IMR-90 (cell line): ENCODE results near the gene NR1D1. TPM values are rescaled to one million over a fixed set of nuclear protein-coding genes. Genes with fewer than 3 reads are reported as not detected.

Experiments used
- ATAC-seq: fragments of 200-7000 bp; cut with Tn5 transposase; 2 replicates; pipeline ENCODE4 v1.9.1; 2020; ENCODE audit warnings: low read depth, mild to moderate bottlenecking, moderate library complexity
- BruUV-seq: library from RNA; stranded (reverse); fragments of 400-500 nt; replicated peaks from 2 replicates; lab custom pipeline; 2021; lab: Mats Ljungman, UMichigan
- CTCF ChIA-PET: fragments of 300-600 bp; formaldehyde crosslinking; extraction: SDS; loops from one replicate; lab custom pipeline; 2021; ENCODE audit warnings: antibody characterized with exemption; lab: Yijun Ruan, JAX
- POLR2A ChIA-PET: fragments of 300-600 bp; sonication (Branson Sonifier 250); formaldehyde crosslinking; loops from one replicate; lab custom pipeline; 2022; ENCODE audit warnings: antibody characterized with exemption; ENCODE audit not compliant: unreplicated experiment; lab: Charles Lee
- DNase-seq: peaks from one replicate; pipeline ENCODE4 v3.0.0; 2013
- H2AFZ ChIP-seq: replicated peaks from 2 replicates; pipeline ENCODE3; 2013; ENCODE audit warnings: low read length, mild to moderate bottlenecking; ENCODE audit not compliant: poor library complexity
- H2AK5ac ChIP-seq: 2 replicates; pipeline ENCODE4 v1.6.1; 2013; ENCODE audit warnings: low read depth, low read length, inconsistent platforms
- H2AK9ac ChIP-seq: replicated peaks from 2 replicates; pipeline ENCODE3; 2013; ENCODE audit warnings: mild to moderate bottlenecking, low read depth, low read length, moderate library complexity; ENCODE audit not compliant: poor library complexity
- H2BK120ac ChIP-seq: 2 replicates; pipeline ENCODE4 v1.6.1; 2013; ENCODE audit warnings: low read depth, low read length, inconsistent platforms
- H2BK15ac ChIP-seq: 3 replicates; pipeline ENCODE4 v1.6.1; 2013; ENCODE audit warnings: low read depth, low read length, inconsistent platforms
- H2BK20ac ChIP-seq: 2 replicates; pipeline ENCODE4 v1.6.1; 2013; ENCODE audit warnings: low read depth, mild to moderate bottlenecking, inconsistent platforms, low read length, moderate library complexity
- H2BK5ac ChIP-seq: 2 replicates; pipeline ENCODE4 v1.6.1; 2013; ENCODE audit warnings: mild to moderate bottlenecking, low read depth, low read length, inconsistent platforms; ENCODE audit not compliant: poor library complexity, severe bottlenecking
- H3K14ac ChIP-seq: replicated peaks from 2 replicates; pipeline ENCODE4 v1.6.1; 2013; ENCODE audit warnings: low read depth, low read length, inconsistent platforms
- H3K18ac ChIP-seq: 2 replicates; pipeline ENCODE4 v1.6.1; 2013; ENCODE audit warnings: low read depth, low read length, control low read depth
- H3K23ac ChIP-seq: 2 replicates; pipeline ENCODE4 v1.6.1; 2013; ENCODE audit warnings: low read depth, low read length, inconsistent platforms
- H3K27ac ChIP-seq: 2 replicates; pipeline ENCODE4 v1.5.1; 2013; ENCODE audit warnings: mild to moderate bottlenecking, control low read depth, low read length; ENCODE audit not compliant: insufficient read depth
- H3K27me3 ChIP-seq: 2 replicates; pipeline ENCODE4 v1.6.1; 2013; ENCODE audit warnings: low read length; ENCODE audit not compliant: control insufficient read depth, insufficient read depth
- H3K36me3 ChIP-seq: 2 replicates; pipeline ENCODE4 v1.6.1; 2013; ENCODE audit warnings: low read length, mixed read lengths; ENCODE audit not compliant: control insufficient read depth, insufficient read depth
- H3K4ac ChIP-seq: 2 replicates; pipeline ENCODE4 v1.6.1; 2013; ENCODE audit warnings: low read depth, low read length, inconsistent platforms
- H3K4me1 ChIP-seq: 2 replicates; pipeline ENCODE4 v1.6.1; 2013; ENCODE audit warnings: low read length, mixed read lengths; ENCODE audit not compliant: control insufficient read depth, insufficient read depth
- H3K4me2 ChIP-seq: 2 replicates; pipeline ENCODE4 v1.6.1; 2013; ENCODE audit warnings: low read depth, mild to moderate bottlenecking, control low read depth, low read length, moderate library complexity
- H3K4me3 ChIP-seq: 2 replicates; pipeline ENCODE4 v1.5.1; 2013; ENCODE audit warnings: low read depth, mild to moderate bottlenecking, control low read depth, low read length, moderate library complexity; ENCODE audit not compliant: insufficient read depth
- H3K56ac ChIP-seq: 2 replicates; pipeline ENCODE4 v1.6.1; 2013; ENCODE audit warnings: low read length, inconsistent platforms; ENCODE audit not compliant: insufficient read depth; ENCODE audit errors: extremely low read depth
- H3K79me1 ChIP-seq, 2 experiments: 2 replicates each; pipeline ENCODE4 v1.6.1; 2013; ENCODE audit warnings: low read length in 2 of 2, inconsistent platforms in 1 of 2, low read depth in 1 of 2
- H3K9ac ChIP-seq: 2 replicates; pipeline ENCODE4 v1.6.1; 2013; ENCODE audit warnings: low read depth, low read length, control low read depth
- H3K9me1 ChIP-seq: 2 replicates; pipeline ENCODE4 v1.6.1; 2013; ENCODE audit warnings: low read length, inconsistent platforms; ENCODE audit not compliant: insufficient read depth
- H3K9me3 ChIP-seq: 2 replicates; pipeline ENCODE4 v1.6.1; 2013; ENCODE audit warnings: low read length; ENCODE audit not compliant: control insufficient read depth, insufficient read depth
- H4K20me1 ChIP-seq: 2 replicates; pipeline ENCODE4 v1.6.1; 2013; ENCODE audit warnings: low read length, inconsistent platforms; ENCODE audit not compliant: insufficient read depth
- H4K5ac ChIP-seq: 2 replicates; pipeline ENCODE4 v1.6.1; 2013; ENCODE audit warnings: mild to moderate bottlenecking, low read depth, low read length, control low read depth
- H4K8ac ChIP-seq, 2 experiments: 2 replicates each; pipeline ENCODE4 v1.6.1; 2013; ENCODE audit warnings: low read depth in 2 of 2, low read length in 2 of 2, control low read depth in 1 of 2, inconsistent platforms in 1 of 2
- H4K91ac ChIP-seq: 2 replicates; pipeline ENCODE4 v1.6.1; 2013; ENCODE audit warnings: low read depth, low read length, inconsistent platforms; ENCODE audit not compliant: insufficient read depth
- BHLHE40 ChIP-seq: fragments of 150-350 bp; IDR thresholded peaks from 2 replicates; pipeline ENCODE4 v1.6.1; 2016; ENCODE audit warnings: mild to moderate bottlenecking, low read depth, low read length
- CEBPB ChIP-seq: IDR thresholded peaks from 2 replicates; pipeline ENCODE4 v1.6.1; 2012; ENCODE audit warnings: low read depth, low read length, improper control_type of control experiment
- ELK1 ChIP-seq: fragments of 150-350 bp; IDR thresholded peaks from 2 replicates; pipeline ENCODE4 v1.6.1; 2016; ENCODE audit warnings: low read depth, mild to moderate bottlenecking, low read length, moderate library complexity, borderline replicate concordance
- MXI1 ChIP-seq: IDR thresholded peaks from 2 replicates; pipeline ENCODE4 v1.6.1; 2012; ENCODE audit warnings: low read depth, mild to moderate bottlenecking, low read length, moderate library complexity, borderline replicate concordance
- USF2 ChIP-seq: fragments of 150-350 bp; IDR thresholded peaks from 2 replicates; pipeline ENCODE4 v1.6.1; 2017; ENCODE audit warnings: mild to moderate bottlenecking, antibody characterized with exemption, low read length, low read depth
- WGBS, 2 experiments: methylation state at CpG; one replicate each; pipeline versions ENCODE4 v1.1.5 to v1.1.7; 2013; ENCODE audit warnings: missing lambda C conversion rate in 2 of 2; ENCODE audit not compliant: insufficient read length in 1 of 2; ENCODE audit errors: extremely low coverage in 2 of 2; 5-methylcytosine and 5-hydroxymethylcytosine counted together
- dilution Hi-C: fragments of 300-500 bp; cut with HindIII; formaldehyde crosslinking; loops from one replicate; pipeline ENCODE4 v1.14.3; 2018; ENCODE audit warnings: low sequenced_read_pairs; ENCODE audit not compliant: unreplicated experiment
- in situ Hi-C: fragments of 300-500 bp; cut with MboI; formaldehyde crosslinking; loops from 3 replicates; pipeline ENCODE4 v1.14.3; 2019; ENCODE audit warnings: low sequenced_read_pairs, inconsistent platforms, mixed read lengths
- intact Hi-C: fragments of 100-400 bp; cut with micrococcal nuclease; formaldehyde crosslinking; loops from 2 replicates; pipeline ENCODE4 v1.10.0; 2022
- polyA plus RNA-seq, 3 experiments: library from polyadenylated mRNA; depleted of rRNA; stranded (reverse); fragments of >200 nt; gene quantifications; 2 replicates each; pipeline ENCODE4 v1.2.3, GENCODE V29; 2012; ENCODE audit warnings: low replicate concordance in 1 of 3
- total RNA-seq: library from RNA; depleted of rRNA; stranded (reverse); fragments of >200 nt; gene quantifications from 2 replicates; pipeline ENCODE4 v1.2.3, GENCODE V29; 2012

NR1D1 gene
- total and polyA plus RNA-seq, 2 of the 4 experiments (the other 2 are of a cell fraction), result 0.36 to 7.2 TPM

- ATAC-seq (no peak), DNase-seq (no peak)
- H3K9me3 ChIP-seq, result no peaks in the 10 kb centered on the region
- H3K23ac ChIP-seq, result peak overlapping the region; percentile 89
- dilution Hi-C loops (no loop called here), in situ Hi-C loops (no loop called here), intact Hi-C loops (no loop called here)
- H3K56ac ChIP-seq, result peak overlapping the region; percentile 80
- H3K36me3 ChIP-seq, result peaks cover 41% of the 10 kb centered on the region
- H2AK5ac ChIP-seq, result peak overlapping the region; percentile 95
- TF ChIP-seq MXI1 (peak; percentile 77; the same call in 1 of the 2 replicates), USF2 (peak; percentile 68; the same call in 1 of the 2 replicates), ELK1 (no peak), BHLHE40 (0 out of 2 replicates have a peak, but pooled peaks have one; percentile 17), CEBPB (peak; percentile 89)
- H2BK5ac ChIP-seq, result peak overlapping the region; percentile 91
- H2BK120ac ChIP-seq, result peak overlapping the region; percentile 99
- peaks cover 20% of the 10 kb centered on the region for H3K4me1 ChIP-seq
- H2AK9ac ChIP-seq, result peak overlapping the region; percentile 92
- H3K4ac ChIP-seq, result peak overlapping the region; percentile 99
- peak overlapping the region; percentile 97 for H2BK20ac ChIP-seq
- no TSS peak for BruUV-seq
- H3K79me1 ChIP-seq, result peaks cover 24 to 54% of the 10 kb centered on the region in 2 experiments; a peak in 3 of 4 replicates
- peak overlapping the region; percentile 87 for H3K4me2 ChIP-seq
- H3K27me3 ChIP-seq, result no peaks in the 10 kb centered on the region
- H2BK15ac ChIP-seq, result peak overlapping the region; percentile 99
- peak overlapping the region; percentile 55 for H3K9ac ChIP-seq
- H3K18ac ChIP-seq, result peak overlapping the region; percentile 90
- POLR2A ChIA-PET, result interaction anchor here (0.6 to 0.7 kb wide), 3 partner anchors 14 to 42 kb away, joined by 3 to 4 read pairs (median 3); partner anchors contain the start of gene CASC3
- peaks cover 19% of the 10 kb centered on the region for H3K9me1 ChIP-seq
- peak overlapping the region; percentile 31 for H3K4me3 ChIP-seq
- peak overlapping the region; percentile 97 for H4K91ac ChIP-seq
- peak overlapping the region; percentile 97 for H3K14ac ChIP-seq
- peak overlapping the region; percentile 95 to 96 for H4K8ac ChIP-seq
- 100% methylated on average over 1 of the region's 9 CpGs; no CpG with 5 or more reads in 1 of the 2 experiments for WGBS, 2 experiments
- peak overlapping the region; percentile 44 for H2AFZ ChIP-seq
- CTCF ChIA-PET, result interaction anchor here (1.0 to 2.3 kb wide), 2 partner anchors 12 to 13 kb away, joined by 3 to 12 read pairs; no protein-coding TSS in a partner anchor
- peak overlapping the region; percentile 91 for H3K27ac ChIP-seq
- H4K5ac ChIP-seq, result peak overlapping the region; percentile 79
- H4K20me1 ChIP-seq, result peaks cover 11% of the 10 kb centered on the region; the same call in 1 of the 2 replicates
These were observed 2.2 kb downstream of the NR1D1 start for GRCh38 chr17:40097931-40098845.
